HG02798 (cell line): Measurements from ENCODE around the gene UBE2S.

ENCODE experiments used
- ATAC-seq: cut with Tn5 transposase; IDR thresholded peaks from one replicate; pipeline ENCODE4 v1.9.1; 2021; ENCODE audit warnings: mild to moderate bottlenecking; ENCODE audit not compliant: unreplicated experiment, poor library complexity

Gene UBE2S

GRCh38 chr19:55384920-55385723 is 22.5 kb downstream of the UBE2S start:
- peak; percentile 65 for ATAC-seq

DNA sequence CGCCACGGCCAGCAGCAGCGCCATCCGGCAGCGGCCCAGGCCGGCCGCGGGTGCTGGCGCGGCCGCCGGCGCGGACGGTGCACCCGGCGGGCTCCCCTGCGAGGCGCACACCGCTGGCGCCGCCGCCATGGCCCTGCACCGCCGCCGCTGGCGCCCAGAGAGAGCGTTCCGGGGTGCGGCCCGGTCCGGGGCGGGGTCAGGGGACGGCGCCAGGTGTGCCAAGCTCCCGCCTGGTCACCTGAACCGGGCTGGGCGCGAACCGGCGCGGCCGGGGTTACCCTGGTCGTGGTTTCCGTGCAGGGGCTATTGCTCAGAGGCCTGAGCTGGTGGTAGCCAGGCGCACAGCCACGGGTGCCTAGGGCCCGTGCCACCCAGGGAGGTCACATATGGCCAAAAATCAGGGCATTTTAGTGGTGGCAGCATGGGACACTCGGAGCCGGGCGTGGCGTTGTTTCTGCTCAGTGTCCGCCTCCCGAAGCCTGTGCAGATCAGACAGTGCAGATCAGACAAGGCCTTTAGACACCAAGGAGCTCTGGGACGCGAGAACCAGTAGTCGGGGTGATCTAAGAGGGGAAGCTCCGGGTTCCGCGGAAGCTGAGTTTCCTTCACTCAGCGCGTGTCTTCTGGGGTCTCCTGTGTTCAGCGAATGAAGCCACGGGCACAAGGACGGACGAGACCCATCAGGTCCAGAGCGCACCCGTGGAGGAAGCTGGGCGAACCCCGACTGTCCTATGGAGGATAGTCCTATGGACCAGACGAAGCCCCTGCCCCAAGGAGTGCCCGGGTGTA is 23.3 kb downstream of the UBE2S start, which contains the start of gene TMEM238:
Gene TMEM238, minus strand, starts transcription at position 162 of the 789 bp plus-strand sequence. Its CDS starts 33 bp downstream, at position 129.
- ATAC-seq: no peak

DNA sequence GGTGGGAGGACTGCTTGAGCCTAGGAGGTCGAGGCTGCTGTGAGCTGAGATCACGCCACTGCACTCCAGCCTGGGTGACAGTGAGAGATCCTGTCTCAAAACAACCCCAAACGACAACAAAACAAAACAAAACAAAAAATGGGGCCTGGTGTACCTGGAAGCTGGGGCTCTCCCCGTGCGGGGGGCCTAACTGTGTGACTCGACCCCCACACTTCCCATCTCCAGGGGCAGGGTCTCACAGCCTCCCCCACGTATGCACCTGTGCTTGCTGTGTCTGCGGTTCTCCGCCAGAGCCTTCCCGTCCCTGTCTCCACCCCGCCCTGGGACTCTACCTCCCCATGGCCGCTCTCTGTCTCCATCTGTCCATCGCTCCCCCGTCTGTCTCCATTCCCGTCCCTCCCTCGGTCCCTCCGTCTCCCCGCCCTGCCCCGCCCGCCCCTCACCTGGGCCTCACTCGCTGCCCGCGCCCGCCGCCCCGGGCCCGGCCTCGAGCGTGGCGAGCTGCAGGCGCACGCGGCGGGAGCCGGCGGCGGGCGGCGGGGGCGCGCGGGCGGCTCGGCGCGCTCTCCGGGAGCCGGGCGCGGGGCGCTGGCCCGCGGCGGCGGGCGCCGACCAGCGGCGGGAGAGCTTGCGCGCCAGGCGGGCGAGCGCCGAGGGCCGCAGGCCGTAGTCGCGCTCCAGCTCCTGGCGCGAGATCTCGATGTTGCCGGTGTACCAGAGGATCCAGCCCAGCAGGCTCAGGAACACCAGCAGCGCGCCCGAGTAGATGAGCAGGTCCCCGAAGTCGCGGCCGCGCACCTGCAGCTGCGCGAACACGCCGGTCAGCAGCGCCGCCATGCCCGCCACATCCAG is 24.1 kb downstream of the UBE2S start:
- no peak for ATAC-seq

DNA sequence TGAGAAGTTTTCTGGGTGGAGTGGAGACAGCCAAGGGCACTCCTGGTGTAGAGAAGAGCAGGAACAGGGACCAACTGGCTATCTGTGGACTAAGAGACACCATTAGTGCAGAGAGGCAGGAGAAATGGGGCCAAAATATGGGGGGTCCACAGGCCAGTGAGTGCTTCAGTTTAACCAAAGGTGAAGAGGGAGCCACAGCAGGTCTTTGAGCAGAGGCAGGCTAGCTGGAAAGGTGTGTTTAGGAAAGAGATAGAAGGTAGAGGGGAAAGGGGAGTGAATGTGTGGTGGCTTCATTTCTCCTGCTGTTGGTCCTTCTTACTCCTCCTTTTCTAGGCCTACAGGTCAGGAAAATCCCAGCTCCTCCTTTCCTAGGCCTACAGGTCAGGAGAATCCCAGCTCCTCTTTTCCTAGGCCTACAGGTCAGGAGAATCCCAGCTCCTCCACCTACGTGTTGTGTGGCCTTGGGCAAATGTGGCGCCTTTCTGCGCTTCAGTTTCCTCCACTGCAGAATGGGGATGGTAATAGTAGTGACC is 25.0 kb downstream of the UBE2S start:
- ATAC-seq: no peak

DNA sequence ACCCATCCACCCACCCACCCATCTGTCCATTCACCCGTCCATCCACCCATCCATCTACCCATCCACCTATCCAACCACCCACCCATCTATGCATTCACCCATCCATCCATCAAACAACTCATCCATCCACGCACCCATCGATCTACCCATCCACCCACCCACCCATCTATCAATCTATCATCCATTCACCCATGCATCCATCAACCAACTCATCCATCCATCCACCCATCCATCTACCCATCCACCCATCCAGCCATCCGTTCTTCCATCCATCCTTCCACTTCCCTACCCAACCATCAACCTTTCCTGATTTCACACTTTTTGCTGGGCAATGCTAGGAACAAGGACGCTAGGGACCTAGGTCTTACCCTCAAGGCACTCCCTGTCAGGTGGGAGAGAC is 25.6 kb downstream of the UBE2S start:
- ATAC-seq: no peak

DNA sequence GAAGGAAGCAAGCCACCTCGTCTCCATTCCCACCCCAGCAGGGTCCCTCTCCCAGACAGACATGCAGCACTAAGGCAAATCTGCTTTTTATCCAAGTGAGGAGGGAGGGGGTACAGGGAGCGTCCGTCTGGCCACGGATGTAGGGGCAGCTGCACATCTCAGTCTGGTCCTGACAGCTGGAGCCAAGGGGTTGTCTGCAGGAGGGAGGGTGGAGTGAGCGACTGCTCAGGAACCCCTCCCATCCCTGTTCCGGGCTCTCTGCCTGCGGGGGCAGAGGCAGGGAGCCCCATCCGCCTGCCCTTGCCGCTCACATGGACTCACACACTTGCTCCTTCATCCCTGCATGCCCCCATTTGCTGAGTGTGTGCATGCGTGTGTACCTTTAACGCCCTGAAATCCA is 28.4 kb downstream of the UBE2S start:
- no peak for ATAC-seq

- no peak for ATAC-seq
Measured at GRCh38 chr19:55377356-55378131, 30.0 kb downstream of the UBE2S start.

GRCh38 chr19:55376241-55376933 is 31.2 kb downstream of the UBE2S start, which contains the start of gene TMEM190:
Gene TMEM190, plus strand, starts transcription at chr19:55376826. Its CDS starts 28 bp downstream, at chr19:55376854.
- no peak for ATAC-seq

DNA sequence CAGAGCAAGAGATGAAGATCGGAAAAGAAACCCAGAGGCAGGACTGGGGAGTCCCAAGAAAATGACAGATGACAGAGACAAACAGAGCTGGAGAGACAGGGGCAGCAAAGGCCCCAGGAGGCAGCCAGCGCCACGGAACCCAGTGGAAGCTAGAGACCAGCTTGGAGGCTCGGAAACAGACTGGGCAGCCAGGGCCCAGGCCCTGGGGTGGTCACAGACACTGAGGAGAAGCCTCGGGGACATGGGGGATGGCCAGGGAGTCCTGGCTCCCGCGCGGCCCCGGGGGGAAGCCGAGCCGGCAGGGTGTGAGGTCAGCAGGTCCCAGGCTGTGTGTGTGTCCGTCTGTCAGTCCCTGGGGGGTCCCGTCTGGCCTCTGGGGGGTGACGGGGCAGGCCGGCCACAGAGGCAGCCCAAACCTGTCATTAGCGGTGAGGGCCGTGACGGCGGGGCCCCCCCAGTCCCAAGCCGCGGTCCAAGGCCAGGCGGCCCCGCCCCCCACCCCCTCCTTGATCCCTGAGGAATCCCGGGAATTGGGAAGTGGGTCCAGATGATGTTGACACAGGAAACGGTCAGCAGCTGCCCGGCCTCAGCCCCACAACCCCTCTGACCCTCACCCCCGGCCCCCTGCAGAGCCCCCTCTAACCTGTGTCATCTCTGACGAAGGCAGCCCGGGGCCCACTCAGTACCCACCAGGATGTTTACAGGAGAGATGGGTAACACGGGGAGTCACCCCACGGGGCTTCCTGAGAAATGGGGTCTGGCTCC is 33.4 kb downstream of the UBE2S start:
- no peak for ATAC-seq

DNA sequence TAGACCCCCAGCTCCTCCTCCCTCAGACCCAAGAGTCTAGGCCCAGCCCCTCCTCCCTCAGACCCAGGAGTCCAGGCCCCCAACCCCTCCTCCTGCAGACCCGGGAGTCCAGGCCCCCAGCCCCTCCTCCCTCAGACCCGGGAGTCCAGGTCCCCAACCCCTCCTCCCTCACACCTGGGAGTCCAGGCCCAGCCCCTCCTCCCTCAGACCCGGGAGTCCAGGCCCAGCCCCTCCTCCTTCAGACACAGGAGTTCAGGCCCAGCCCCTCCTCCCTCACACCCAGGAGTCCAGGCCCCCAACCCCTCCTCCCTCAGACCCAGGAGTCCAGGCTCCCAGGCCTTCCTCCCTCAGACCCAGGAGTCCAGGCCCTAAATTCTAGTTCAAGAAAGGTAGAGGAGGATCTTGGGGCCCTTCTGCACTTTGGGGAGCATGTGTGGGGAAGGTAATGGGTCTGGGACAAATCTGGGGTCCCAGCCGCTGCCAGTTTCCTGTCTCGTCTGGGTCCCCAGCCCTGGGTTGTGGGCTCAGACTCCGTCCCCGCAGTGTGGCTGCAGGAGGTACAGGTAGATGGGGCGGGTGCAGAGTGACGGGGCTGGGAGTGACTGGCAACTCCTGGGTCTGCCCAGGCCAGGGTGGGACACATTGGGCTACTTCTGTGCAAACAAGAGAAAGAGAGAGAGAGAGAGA is 34.1 kb downstream of the UBE2S start:
- no peak for ATAC-seq

DNA sequence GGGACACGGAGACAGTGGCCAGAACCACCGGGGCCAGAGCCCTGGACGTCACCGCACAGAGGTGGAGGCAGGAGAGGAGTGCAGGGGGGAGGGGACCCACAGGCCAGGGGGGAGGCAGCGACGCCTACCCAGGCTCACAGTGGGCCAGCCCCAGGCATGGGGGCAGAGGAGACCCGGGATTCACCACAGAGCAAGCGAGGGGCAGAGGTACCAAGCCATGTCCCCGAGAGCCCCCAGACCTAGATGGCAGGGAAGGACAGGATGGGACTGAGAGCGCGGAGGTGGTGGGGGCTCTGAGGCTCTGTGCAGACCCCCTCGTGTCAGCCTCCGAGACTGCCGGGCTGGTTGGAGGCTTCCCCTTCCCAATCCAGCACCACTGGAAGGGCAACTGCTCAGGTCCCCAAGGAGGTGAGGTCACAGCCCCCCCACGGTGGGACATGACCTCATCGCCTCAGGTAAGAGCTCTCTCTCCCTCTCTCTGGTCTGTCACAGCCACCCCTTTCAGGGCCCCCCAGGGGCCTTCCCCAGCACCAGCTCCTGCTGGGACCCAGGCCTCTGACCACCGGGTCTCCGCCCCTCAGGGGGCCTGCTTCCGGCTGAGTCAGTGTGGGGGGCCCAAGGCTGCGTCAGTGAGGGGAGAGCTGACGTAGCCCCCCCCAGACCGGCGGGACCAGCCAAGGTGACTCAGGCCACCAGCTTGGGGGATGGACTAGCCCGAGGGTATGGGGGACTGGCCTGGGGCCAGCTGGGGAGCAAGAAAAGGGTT is 35.1 kb downstream of the UBE2S start:
- ATAC-seq: no peak

GRCh38 chr19:55370305-55370988 is 37.1 kb downstream of the UBE2S start, which contains the start of gene IL11:
Gene IL11, minus strand, starts transcription at chr19:55370463. Its CDS starts 153 bp downstream, at chr19:55370310.
- no peak for ATAC-seq

- ATAC-seq: no peak
Measured at GRCh38 chr19:55369653-55370304, 37.8 kb downstream of the UBE2S start.

- ATAC-seq: no peak
Measured at GRCh38 chr19:55368701-55369563, 38.7 kb downstream of the UBE2S start.

- no peak for ATAC-seq
Measured at GRCh38 chr19:55368106-55368505, 39.5 kb downstream of the UBE2S start.
